GM12891 (cell line): Measurements from ENCODE around the gene TDRD12.

Experiments used
- PAX5 ChIP-seq: IDR thresholded peaks from 2 replicates; pipeline ENCODE4 v1.6.1; 2011; ENCODE audit warnings: low read length, moderate library complexity, mild to moderate bottlenecking; ENCODE audit not compliant: insufficient read depth, severe bottlenecking
- POLR2A ChIP-seq: IDR thresholded peaks from 2 replicates; pipeline ENCODE4 v1.6.1; 2011; ENCODE audit warnings: low read depth, low read length, control low read depth
- POLR2AphosphoS5 ChIP-seq: IDR thresholded peaks from 2 replicates; pipeline ENCODE4 v1.6.1; 2011; ENCODE audit warnings: low read depth, low read length, control low read depth
- TAF1 ChIP-seq: IDR thresholded peaks from 2 replicates; pipeline ENCODE4 v1.6.1; 2011; ENCODE audit warnings: low read depth, low read length, control low read depth

GRCh38 chr19:32874605-32875004 is 155.0 kb downstream of the TDRD12 start:
- TF ChIP-seq POLR2A (no peak), POLR2AphosphoS5 (no peak), TAF1 (no peak), PAX5 (no peak)
